Mesothelial cell of epicardium (in vitro differentiated cells): ENCODE results near the gene FAM98A. TPM values are rescaled to one million over a fixed set of nuclear protein-coding genes. Genes with fewer than 3 reads are reported as not detected.

Experiments used
- DNase-seq, 2 experiments: peaks; one replicate each; pipeline ENCODE4 v3.0.0; 2021; ENCODE audit warnings: low spot score in 2 of 2; ENCODE audit not compliant: unreplicated experiment in 2 of 2
- H3K27ac Mint-ChIP-seq: 2 replicates; pipeline ENCODE4 v1.8.0; 2021; ENCODE audit warnings: mixed read lengths
- H3K27me3 Mint-ChIP-seq: 2 replicates; pipeline ENCODE4 v1.8.0; 2021; ENCODE audit warnings: low read depth, mixed read lengths
- H3K36me3 Mint-ChIP-seq: 2 replicates; pipeline ENCODE4 v1.8.0; 2021; ENCODE audit warnings: mixed read lengths
- H3K4me1 Mint-ChIP-seq: 2 replicates; pipeline ENCODE4 v1.8.0; 2021; ENCODE audit warnings: mixed read lengths
- H3K4me3 Mint-ChIP-seq: 2 replicates; pipeline ENCODE4 v1.8.0; 2021; ENCODE audit warnings: mild to moderate bottlenecking, moderate library complexity, mixed read lengths
- H3K9me3 Mint-ChIP-seq: 2 replicates; pipeline ENCODE4 v1.8.0; 2021; ENCODE audit warnings: mixed read lengths
- total RNA-seq: library from RNA; stranded (reverse); gene quantifications from 3 replicates; pipeline ENCODE4 v1.2.1, GENCODE V29; 2021
- TF ChIP-seq, protein P1 (sequence below): fragments of 200-600 bp; sonication (generic); IDR thresholded peaks from one replicate; pipeline ENCODE4 v1.5.0; 2021; ENCODE audit warnings: antibody characterized with exemption; ENCODE audit not compliant: unreplicated experiment

FAM98A gene
- total RNA-seq, 1 donor from 2014 or later: 29.4 TPM

GRCh38 chr2:33555681-33556080 lies 43.4 kb downstream of the FAM98A start:
- peaks cover 13% of the 10 kb centered on the region for H3K4me1 Mint-ChIP-seq

DNA sequence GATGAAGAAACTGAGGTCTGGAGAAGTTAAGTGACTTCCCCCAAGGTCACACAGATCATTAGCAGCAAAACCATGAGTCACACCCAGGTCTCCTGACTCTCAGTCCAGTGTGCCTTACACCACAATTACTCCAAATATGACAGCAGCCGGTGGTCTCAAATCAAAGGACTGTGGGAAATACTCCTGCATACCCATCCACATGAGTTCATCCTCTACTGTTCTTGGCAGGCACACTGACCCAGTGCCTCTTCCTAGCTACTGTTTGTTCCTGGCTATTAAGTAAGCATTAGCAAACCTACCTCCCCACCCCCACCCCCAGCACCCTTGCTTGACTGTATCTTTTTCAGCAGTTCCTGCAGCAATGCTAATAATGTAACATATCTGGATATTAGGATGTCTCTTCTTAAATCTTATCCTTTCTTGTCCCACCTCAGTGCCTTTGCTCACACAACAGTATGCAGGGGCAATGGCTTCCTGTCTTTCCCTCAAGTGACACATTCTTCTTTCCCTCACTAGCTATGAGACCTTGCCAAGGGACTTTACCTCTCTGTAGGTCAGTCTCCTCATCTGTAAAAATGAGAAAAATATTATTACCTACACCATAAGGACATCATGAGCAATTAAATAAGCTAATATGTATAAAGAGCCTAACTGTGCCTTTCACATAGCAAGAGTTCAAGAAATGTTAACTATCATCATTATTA lies 46.2 kb downstream of the FAM98A start:
- TF ChIP-seq, protein P1, sequence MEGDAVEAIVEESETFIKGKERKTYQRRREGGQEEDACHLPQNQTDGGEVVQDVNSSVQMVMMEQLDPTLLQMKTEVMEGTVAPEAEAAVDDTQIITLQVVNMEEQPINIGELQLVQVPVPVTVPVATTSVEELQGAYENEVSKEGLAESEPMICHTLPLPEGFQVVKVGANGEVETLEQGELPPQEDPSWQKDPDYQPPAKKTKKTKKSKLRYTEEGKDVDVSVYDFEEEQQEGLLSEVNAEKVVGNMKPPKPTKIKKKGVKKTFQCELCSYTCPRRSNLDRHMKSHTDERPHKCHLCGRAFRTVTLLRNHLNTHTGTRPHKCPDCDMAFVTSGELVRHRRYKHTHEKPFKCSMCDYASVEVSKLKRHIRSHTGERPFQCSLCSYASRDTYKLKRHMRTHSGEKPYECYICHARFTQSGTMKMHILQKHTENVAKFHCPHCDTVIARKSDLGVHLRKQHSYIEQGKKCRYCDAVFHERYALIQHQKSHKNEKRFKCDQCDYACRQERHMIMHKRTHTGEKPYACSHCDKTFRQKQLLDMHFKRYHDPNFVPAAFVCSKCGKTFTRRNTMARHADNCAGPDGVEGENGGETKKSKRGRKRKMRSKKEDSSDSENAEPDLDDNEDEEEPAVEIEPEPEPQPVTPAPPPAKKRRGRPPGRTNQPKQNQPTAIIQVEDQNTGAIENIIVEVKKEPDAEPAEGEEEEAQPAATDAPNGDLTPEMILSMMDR: no peak
- Mint-ChIP-seq H3K27ac (no peak overlapping the region), H3K4me1 (peaks cover 13% of the 10 kb centered on the region), H3K4me3 (no peak overlapping the region), H3K27me3 (no peaks in the 10 kb centered on the region), H3K9me3 (no peaks in the 10 kb centered on the region), H3K36me3 (no peaks in the 10 kb centered on the region)
- no peak for DNase-seq

More at GRCh38 chr2:33555681-33556080, 43.4 kb downstream of the FAM98A start:
- no peaks in the 10 kb centered on the region for H3K36me3 Mint-ChIP-seq
- no peak for DNase-seq
- H3K9me3 Mint-ChIP-seq: no peaks in the 10 kb centered on the region
- H3K4me3 Mint-ChIP-seq: no peak overlapping the region
- H3K27me3 Mint-ChIP-seq: no peaks in the 10 kb centered on the region
- H3K27ac Mint-ChIP-seq: peak overlapping the region; percentile 71
- TF ChIP-seq, protein P1: no peak

GRCh38 chr2:33550206-33550605 lies 48.9 kb downstream of the FAM98A start:
- peaks cover 6% of the 10 kb centered on the region for H3K4me1 Mint-ChIP-seq
- no peaks in the 10 kb centered on the region for H3K27me3 Mint-ChIP-seq
- no peak overlapping the region for H3K27ac Mint-ChIP-seq
- H3K36me3 Mint-ChIP-seq: no peaks in the 10 kb centered on the region
- H3K9me3 Mint-ChIP-seq: no peaks in the 10 kb centered on the region
- H3K4me3 Mint-ChIP-seq: no peak overlapping the region
- no peak for DNase-seq
- TF ChIP-seq, protein P1: no peak

- peaks cover 7% of the 10 kb centered on the region for H3K4me1 Mint-ChIP-seq
These were observed 57.9 kb downstream of the FAM98A start for GRCh38 chr2:33541243-33541642.

DNA sequence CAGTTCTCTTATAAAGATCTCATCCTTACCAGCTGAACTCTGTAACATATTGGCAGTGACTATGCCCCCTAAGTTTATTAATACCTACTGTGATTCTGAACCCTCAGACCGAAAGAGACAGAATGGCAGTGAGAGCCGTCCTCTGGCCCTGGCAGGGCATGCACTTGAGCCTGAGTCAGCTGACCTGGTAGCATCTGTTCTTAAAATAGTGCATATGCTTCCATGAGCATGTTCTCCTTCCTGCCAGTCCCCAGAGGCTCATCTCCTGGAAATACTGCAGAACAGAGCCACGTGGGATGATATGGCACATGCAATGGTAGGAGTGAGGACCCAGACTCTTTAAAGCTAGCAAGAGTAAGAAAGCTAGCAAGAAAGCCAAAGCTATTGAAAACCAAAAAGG lies 63.7 kb downstream of the FAM98A start:
- H3K4me3 Mint-ChIP-seq: no peak overlapping the region
- no peaks in the 10 kb centered on the region for H3K27me3 Mint-ChIP-seq
- no peaks in the 10 kb centered on the region for H3K36me3 Mint-ChIP-seq
- TF ChIP-seq, protein P1: no peak
- H3K27ac Mint-ChIP-seq: no peak overlapping the region
- DNase-seq: no peak
- H3K9me3 Mint-ChIP-seq: peaks cover 6% of the 10 kb centered on the region
- H3K4me1 Mint-ChIP-seq: peaks cover 6% of the 10 kb centered on the region

More at GRCh38 chr2:33541243-33541642, 57.9 kb downstream of the FAM98A start:
- Mint-ChIP-seq H3K36me3 (no peaks in the 10 kb centered on the region), H3K9me3 (peaks cover 6% of the 10 kb centered on the region), H3K27me3 (no peaks in the 10 kb centered on the region), H3K27ac (no peak overlapping the region), H3K4me3 (no peak overlapping the region)
- TF ChIP-seq, protein P1: no peak
- DNase-seq: no peak

Other genes starting within 250 kb of the FAM98A start
- gene RASGRP3, start 122.7 kb downstream of the FAM98A start, total RNA-seq: 0.58 to 0.75 TPM (median 0.66 TPM) in 3 replicates